Tibial nerve (tissue), 4 donors: Measurements from ENCODE around the gene NSUN6. TPM values are rescaled to one million over a fixed set of nuclear protein-coding genes. Genes with fewer than 3 reads are reported as not detected.

ENCODE experiments used
- total RNA-seq, 4 donors: library from RNA; depleted of rRNA; stranded (reverse); fragments of >200 nt; gene quantifications; one replicate each; pipeline ENCODE4 v1.1.0, GENCODE V29; 2016

The NSUN6 gene
- total RNA-seq, 4 donors from 2014 or later = 15.6 to 30.6 (median 24.7) TPM

Other genes starting within 250 kb of the NSUN6 start
- 10 to 100 TPM in 1 of 4 donors, 1 to 10 TPM in 3; 9.4 to 11.1 (median 9.6) TPM for gene ARL5B, start 7.8 kb upstream of the NSUN6 start, total RNA-seq